ENCODE measurements around the gene ZNF132.
"Not testable (repeated sequence)": the region's sequence is repeated elsewhere in the genome, so short reads cannot be mapped to it uniquely, and the experiment has no call there.

Gene ZNF132

DNA sequence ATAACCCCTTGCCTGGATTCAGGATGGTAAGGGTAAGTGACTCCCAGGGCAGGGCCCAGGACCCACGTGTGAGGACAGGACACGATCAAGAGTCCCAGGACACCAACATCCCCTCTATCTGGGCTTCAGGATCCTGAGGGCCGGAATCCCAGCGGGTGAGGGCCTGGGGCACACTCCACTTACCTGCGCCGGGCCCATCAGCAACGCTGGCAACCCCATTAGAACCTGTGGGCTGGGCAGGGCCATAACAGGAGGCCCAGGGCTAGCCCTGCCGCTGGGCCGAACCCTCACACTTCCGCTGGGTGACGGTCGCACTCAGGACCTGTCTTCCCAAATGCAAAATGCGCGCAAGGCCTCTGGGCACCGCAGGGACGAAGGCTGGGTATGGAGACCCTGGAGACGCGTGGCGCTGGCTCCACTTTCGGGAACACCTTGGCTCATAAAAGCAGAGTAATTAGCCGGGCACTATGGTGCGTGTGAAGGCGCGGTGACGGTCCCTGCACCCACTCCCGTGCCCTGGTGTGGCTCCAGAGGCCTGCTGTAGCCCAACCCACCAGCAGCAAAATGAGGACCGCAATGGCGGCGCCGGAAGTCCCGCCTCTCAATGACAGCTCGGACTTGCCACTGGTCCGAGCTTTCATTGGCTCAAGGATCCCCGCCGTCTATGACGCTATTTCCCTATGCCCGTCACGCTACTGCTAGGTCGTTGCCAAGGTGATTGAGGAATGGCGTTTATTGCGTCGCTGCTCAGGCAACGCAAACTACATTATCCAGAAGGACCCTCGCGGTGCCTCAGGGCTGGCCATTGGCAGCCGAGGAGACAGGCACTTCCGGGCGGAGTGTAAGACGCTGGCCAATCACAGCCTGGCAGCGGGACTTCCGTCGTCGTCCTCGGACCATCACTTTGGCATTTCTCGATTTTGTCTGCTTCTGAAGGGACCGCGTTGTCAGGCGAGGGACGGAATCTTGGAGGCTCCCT is at the start of gene ZNF132:
TSS of gene ZNF132 (minus strand) at position 578 of the 979 bp plus-strand sequence. CDS start at position 246, 332 bp downstream.
- in situ Hi-C loops (cut with MboI; ENCODE audit: low pct_unique_long_range_greater_than_20kb, low sequenced_read_pairs, unreplicated experiment), result no loop called here
- TF ChIP-seq, protein P1, sequence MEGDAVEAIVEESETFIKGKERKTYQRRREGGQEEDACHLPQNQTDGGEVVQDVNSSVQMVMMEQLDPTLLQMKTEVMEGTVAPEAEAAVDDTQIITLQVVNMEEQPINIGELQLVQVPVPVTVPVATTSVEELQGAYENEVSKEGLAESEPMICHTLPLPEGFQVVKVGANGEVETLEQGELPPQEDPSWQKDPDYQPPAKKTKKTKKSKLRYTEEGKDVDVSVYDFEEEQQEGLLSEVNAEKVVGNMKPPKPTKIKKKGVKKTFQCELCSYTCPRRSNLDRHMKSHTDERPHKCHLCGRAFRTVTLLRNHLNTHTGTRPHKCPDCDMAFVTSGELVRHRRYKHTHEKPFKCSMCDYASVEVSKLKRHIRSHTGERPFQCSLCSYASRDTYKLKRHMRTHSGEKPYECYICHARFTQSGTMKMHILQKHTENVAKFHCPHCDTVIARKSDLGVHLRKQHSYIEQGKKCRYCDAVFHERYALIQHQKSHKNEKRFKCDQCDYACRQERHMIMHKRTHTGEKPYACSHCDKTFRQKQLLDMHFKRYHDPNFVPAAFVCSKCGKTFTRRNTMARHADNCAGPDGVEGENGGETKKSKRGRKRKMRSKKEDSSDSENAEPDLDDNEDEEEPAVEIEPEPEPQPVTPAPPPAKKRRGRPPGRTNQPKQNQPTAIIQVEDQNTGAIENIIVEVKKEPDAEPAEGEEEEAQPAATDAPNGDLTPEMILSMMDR (IDR thresholded peaks at IDR 0.05; ENCODE audit: extremely low read depth, insufficient read depth, missing control alignments), result no peak
- peak; percentile 97 for DNase-seq (ENCODE audit: low spot score)

DNA sequence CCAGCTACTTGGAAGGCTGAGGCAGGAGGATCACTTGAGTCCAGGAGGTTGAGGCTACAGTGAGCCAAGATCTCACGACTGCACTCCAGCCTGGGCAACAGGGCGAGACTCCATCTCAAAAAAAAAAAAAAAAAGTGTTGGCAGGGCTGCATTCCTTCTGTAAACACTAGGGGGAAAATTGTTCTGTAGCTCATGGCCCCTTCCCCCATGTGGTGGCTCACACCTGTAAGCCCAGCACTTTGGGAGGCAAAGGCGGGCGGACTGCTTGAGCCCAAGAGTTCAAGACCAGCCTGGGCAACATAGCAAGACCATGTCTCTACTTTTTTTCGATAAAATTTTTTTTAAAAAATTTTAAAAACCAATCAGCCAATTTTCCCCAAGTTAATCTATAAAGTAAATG is 44.4 kb upstream of the ZNF132 start:
- DNase-seq (ENCODE audit: low spot score); in situ Hi-C loops (cut with MboI; ENCODE audit: low pct_unique_long_range_greater_than_20kb, low sequenced_read_pairs, unreplicated experiment): not testable (repeated sequence)

DNA sequence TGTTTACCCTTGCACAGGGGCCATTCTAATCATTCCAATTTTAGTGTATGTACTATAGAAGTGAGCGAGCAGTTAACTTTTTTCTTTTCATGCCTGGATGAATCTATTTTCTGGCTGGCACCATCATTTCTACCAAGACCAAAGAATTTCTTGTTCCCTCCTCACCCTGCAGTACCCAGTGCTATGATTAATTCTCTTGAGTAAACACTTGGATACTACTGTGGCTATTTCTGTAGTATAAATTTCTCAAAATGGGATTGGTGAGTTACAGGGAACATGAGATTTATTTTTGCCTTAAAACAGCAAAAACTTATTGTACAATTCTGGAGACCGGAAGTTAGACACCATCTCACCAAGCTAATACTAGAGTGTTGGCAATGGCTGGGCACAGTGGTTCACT is 43.8 kb upstream of the ZNF132 start:
- DNase-seq (ENCODE audit: low spot score), result no peak
- in situ Hi-C loops (cut with MboI; ENCODE audit: low pct_unique_long_range_greater_than_20kb, low sequenced_read_pairs, unreplicated experiment), result no loop called here
- TF ChIP-seq, protein P1 (IDR thresholded peaks at IDR 0.05; ENCODE audit: extremely low read depth, insufficient read depth, missing control alignments), result no peak

DNA sequence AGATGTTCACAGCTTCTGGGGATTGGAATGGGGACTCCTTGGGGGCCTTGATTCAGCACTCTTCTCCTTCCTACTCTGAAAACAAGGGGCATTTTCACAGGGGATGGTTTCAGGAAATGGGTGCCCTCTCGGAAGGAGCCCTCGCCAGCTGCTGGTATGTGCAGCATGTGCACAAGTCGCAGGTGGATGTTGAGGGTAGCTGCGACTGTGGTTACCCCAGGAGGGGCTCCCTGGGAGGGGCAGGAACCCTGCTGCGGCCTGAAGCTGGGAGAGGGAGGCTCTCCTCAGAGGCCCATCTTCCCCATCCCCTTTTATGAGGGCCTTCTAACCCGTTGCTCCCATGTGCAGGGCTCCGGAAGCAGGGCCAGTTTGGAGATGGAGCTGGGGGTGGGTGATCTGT is 42.4 kb upstream of the ZNF132 start:
- DNase-seq (ENCODE audit: low spot score), result no peak
- TF ChIP-seq, protein P1 (IDR thresholded peaks at IDR 0.05; ENCODE audit: extremely low read depth, insufficient read depth, missing control alignments), result no peak
- in situ Hi-C loops (cut with MboI; ENCODE audit: low pct_unique_long_range_greater_than_20kb, low sequenced_read_pairs, unreplicated experiment), result no loop called here

DNA sequence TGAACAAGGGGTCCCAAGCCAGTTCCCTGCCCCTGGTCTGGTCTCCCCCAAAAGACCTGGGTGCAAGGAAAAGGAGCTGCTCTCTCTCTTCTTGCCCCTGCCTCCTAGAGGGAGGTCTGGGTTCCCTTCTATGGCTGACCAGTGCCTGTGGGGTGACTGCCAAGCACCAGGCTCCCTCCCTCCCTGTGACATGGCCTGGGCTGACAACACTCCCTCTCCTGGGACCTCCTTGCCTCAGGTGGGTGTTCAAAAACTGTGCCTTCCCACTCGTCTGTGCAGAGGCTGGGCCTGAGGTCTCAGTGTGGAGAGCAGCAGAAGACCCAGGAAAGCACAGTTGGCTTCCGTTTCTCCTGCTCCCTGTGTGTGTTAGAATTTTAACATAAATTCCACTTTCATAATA is 40.9 kb upstream of the ZNF132 start:
- TF ChIP-seq, protein P1 (IDR thresholded peaks at IDR 0.05; ENCODE audit: extremely low read depth, insufficient read depth, missing control alignments), result no peak
- in situ Hi-C loops (cut with MboI; ENCODE audit: low pct_unique_long_range_greater_than_20kb, low sequenced_read_pairs, unreplicated experiment), result no loop called here
- no peak for DNase-seq (ENCODE audit: low spot score)

DNA sequence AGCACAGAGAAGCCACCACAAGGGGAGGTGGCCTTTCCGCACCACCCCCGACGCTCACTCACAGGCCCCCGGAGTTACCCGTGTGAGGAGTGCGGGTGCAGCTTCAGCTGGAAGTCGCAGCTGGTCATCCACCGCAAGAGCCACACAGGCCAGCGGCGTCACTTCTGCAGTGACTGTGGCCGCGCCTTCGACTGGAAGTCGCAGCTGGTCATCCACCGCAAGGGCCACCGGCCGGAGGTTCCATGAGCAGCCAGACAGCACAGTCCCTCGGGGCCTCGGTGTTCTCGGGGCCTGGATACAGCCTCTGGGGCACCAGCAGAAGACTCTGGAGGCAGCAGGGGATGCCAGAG is 40.5 kb upstream of the ZNF132 start:
- DNase-seq (ENCODE audit: low spot score), result no peak
- in situ Hi-C loops (cut with MboI; ENCODE audit: low pct_unique_long_range_greater_than_20kb, low sequenced_read_pairs, unreplicated experiment), result no loop called here
- TF ChIP-seq, protein P1 (IDR thresholded peaks at IDR 0.05; ENCODE audit: extremely low read depth, insufficient read depth, missing control alignments), result no peak

DNA sequence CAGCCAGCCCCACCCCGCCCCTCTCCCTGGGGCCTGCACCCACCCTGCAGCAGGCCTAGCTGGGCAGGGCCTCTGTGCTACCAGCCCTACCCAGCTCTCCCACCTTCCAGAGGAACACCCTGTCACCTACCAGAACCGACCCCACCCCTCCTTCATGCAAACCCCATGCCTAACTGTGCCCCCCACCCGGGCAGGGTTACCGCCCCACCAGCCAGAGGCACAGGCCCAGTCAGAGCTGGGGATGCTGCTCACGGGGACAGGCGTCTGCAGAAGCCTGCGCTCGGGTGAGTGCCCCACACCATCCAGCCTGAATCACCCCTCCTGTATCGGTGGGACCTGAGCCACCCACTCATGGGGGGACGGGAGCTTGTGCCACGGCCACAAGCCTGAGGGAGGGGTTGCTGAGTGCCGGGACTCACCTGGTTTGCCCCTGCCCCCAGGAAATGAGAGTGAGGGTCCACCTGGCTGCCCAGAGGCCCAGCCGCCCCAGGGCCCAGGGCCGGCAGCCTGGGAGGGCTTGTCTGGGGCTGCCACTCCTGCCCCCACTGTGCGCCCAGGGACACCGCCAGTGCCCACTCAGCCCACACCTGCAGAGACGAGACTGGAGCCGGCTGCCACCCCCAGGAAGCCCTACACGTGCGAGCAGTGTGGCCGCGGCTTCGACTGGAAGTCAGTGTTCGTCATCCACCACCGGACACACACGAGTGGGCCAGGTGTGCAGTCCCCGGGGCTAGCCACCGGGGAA is 40.0 kb upstream of the ZNF132 start:
- DNase-seq (ENCODE audit: low spot score), result no peak
- TF ChIP-seq, protein P1 (IDR thresholded peaks at IDR 0.05; ENCODE audit: extremely low read depth, insufficient read depth, missing control alignments), result no peak
- in situ Hi-C loops (cut with MboI; ENCODE audit: low pct_unique_long_range_greater_than_20kb, low sequenced_read_pairs, unreplicated experiment), result no loop called here
